SJSA1 (cell line): ENCODE measurements around the gene ITK. TPM values are rescaled to one million over a fixed set of nuclear protein-coding genes. Genes with fewer than 3 reads are reported as not detected.

Experiments
- DNase-seq, 2 experiments: peaks; one replicate each; pipeline ENCODE4 v3.0.0-alpha.2; 2015 to 2020; ENCODE audit warnings: low spot score in 2 of 2, low read depth in 1 of 2
- H3K27ac ChIP-seq: fragments of 250-450 bp; sonication (Bioruptor Pico); 2 replicates; pipeline ENCODE4 v1.5.1; 2020; ENCODE audit warnings: mild to moderate bottlenecking, moderate library complexity
- H3K27me3 ChIP-seq: fragments of 250-450 bp; sonication (Bioruptor Pico); replicated peaks from 2 replicates; pipeline ENCODE4 v1.5.1; 2020; ENCODE audit warnings: mild to moderate bottlenecking, moderate library complexity
- H3K36me3 ChIP-seq: fragments of 250-450 bp; sonication (Bioruptor Pico); 2 replicates; pipeline ENCODE4 v1.5.1; 2020; ENCODE audit warnings: mild to moderate bottlenecking
- H3K4me1 ChIP-seq: fragments of 250-450 bp; sonication (Bioruptor Pico); replicated peaks from 2 replicates; pipeline ENCODE4 v1.6.1; 2021; ENCODE audit warnings: mild to moderate bottlenecking
- H3K4me3 ChIP-seq: fragments of 250-450 bp; sonication (Bioruptor Pico); 2 replicates; pipeline ENCODE4 v1.5.1; 2020; ENCODE audit warnings: mild to moderate bottlenecking
- H3K9me3 ChIP-seq: fragments of 250-450 bp; sonication (Bioruptor Pico); replicated peaks from 2 replicates; pipeline ENCODE4 v1.5.1; 2020; ENCODE audit warnings: mild to moderate bottlenecking
- total RNA-seq: library from RNA; depleted of rRNA; stranded (reverse); fragments of >200 nt; shearing (Covaris generic); gene quantifications from 2 replicates; pipeline ENCODE4 v1.2.3, GENCODE V29; 2014

ITK gene
- total RNA-seq, 1 experiment from 2014 or later, result not detected

DNA sequence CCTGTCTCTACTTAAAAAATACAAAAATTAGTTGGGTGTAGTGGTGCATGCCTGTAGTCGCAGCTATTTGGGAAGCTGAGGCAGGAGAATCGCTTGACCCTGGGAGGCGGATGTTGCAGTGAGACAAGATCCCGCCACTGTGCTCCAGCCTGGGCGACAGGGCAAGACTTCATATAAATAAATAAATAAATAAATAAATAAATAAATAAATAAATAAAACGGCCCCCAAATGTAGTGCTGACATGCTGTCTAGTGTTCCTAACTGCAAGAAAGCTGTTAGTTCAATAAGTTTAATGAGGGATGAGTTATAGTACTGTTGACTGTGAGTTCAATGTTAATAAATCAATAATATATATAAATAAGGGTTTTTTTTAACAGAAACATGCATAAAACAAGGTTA lies 77.8 kb downstream of the ITK start:
- no peaks in the 10 kb centered on the region for H3K9me3 ChIP-seq
- no peaks in the 10 kb centered on the region for H3K36me3 ChIP-seq
- H3K27me3 ChIP-seq, result peaks cover 24% of the 10 kb centered on the region
- DNase-seq, result no peak
- H3K4me3 ChIP-seq, result no peak overlapping the region
- no peak overlapping the region for H3K27ac ChIP-seq
- H3K4me1 ChIP-seq, result no peaks in the 10 kb centered on the region

DNA sequence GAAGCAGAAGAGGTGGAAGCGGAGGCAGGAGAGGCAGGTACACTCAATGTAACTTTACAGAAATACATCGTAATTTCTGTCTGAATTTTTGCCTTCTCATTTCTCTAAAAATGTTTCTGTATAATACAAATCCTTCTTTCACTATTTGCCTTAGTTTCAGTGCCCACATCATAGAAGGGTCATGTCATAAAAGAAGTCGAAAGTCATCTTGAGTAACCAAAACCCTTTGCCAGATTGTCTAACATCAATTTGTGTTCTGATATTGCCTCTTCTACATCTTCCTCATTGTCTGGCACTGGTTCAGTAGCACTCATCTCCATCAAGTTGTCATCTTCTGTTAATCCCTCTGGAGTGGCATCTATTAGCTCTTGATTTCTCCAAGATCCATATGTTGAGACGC lies 79.1 kb downstream of the ITK start:
- H3K27ac ChIP-seq, result no peak overlapping the region
- DNase-seq, result no peak
- peaks cover 34% of the 10 kb centered on the region for H3K27me3 ChIP-seq
- H3K9me3 ChIP-seq, result no peaks in the 10 kb centered on the region
- H3K4me3 ChIP-seq, result no peak overlapping the region
- H3K4me1 ChIP-seq, result no peaks in the 10 kb centered on the region
- no peaks in the 10 kb centered on the region for H3K36me3 ChIP-seq

DNA sequence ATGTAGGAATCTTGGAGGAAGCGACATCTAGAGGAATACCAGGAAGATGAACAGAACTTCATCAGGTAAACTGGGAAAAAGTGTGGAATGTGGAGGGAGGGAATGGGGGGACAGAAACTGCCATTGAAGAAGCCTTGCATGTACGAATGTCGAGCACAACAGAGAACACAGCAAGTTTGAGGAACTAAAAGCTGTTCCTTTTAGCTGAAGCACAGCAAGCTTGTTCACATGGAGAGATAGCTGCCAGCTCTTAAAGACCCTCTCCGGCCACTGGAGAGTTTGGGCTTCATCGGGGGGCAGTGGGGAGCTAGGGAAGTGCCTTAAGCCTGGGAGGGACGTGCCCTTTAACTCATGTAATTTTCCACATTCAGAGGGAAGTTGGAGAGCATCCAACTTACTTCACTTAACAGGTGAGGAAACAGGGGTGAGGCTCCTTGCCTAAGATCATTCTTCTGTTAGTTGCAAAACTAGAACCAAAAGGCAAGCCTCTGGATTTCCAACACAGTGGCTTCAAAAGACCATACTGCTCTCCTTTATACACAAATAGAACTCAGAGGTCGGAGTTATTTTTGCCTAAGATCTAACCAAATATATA lies 83.0 kb downstream of the ITK start:
- Histone ChIP-seq H3K9me3 (no peaks in the 10 kb centered on the region), H3K27me3 (peaks cover 51% of the 10 kb centered on the region), H3K27ac (no peak overlapping the region), H3K36me3 (no peaks in the 10 kb centered on the region), H3K4me1 (peaks cover 11% of the 10 kb centered on the region), H3K4me3 (no peak overlapping the region)
- DNase-seq, result no peak

DNA sequence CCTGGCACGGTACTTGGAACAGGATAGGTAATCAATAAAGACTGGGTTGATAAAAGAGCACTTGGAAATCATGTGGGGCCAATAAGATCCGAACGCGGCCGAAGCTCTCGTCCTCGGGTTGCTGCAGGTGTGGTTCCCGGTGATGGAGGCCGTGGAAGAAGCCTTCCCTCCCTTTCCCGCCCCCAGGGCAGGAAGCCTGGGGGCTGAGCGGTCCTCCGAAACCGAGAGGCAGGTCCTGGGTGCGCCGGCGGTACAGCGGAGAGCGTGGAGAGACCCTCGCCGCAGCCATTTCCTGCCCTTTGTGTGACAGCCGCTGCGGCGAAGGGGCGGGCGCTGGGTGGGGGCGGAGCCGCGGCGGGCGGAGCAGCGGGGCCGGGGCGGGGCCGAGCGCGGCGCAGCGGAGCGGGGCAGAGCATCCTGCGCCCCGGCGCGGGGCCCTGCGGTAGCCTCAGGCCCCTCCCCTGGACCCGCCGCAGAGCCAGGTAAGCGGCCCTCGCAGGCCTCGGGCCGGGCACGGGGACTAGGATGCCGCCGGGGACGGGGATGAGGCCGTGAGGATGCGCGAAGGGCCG lies 85.2 kb downstream of the ITK start, which contains the start of gene CYFIP2:
Gene CYFIP2, plus strand, starts transcription at position 410 of the 572 bp plus-strand sequence. CDS start 19,239 bp downstream, outside the sequence.
- H3K4me3 ChIP-seq, result peak within 1 kb of the TSS; percentile 46
- peak; percentile 32 to 60 for DNase-seq

DNA sequence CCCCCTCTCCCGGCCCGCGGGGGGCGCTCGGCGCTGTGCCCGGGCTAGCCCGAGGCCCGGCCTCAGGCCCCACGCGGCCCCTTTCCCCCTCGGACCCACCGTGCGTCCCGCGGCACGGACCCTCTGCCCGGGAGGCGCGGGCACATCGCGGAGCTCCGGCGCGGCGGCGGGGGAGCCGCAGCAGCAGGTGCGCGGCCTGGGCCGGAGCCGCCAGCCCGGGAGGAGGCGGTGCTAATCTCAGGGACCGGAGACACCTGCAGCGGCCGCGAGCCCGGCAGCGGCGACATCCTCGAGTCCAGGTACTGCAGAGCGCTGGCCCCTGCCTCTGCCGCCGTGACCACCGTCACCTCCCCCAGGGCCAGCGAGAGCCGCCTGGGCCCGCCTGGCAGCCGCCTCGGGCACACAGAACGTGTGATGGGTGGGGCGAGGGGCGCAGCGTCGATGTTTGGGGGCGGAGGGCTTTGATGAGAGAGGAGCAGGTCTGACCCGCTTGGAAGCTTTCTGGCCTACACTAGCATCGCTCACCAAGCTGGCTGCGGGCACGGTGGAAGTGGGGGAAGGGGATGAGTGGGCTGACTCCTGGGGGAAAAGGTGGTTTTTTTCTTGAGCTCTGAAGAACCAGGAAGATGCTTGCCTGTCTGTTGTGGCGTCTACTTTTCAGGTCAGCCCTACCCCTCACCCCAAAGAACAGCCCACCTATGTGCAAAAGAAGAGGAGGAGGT lies 85.8 kb downstream of the ITK start:
- Histone ChIP-seq H3K27me3 (peaks cover 39% of the 10 kb centered on the region), H3K4me3 (peak overlapping the region; percentile 46), H3K27ac (no peak overlapping the region), H3K4me1 (peaks cover 11% of the 10 kb centered on the region), H3K9me3 (no peaks in the 10 kb centered on the region), H3K36me3 (no peaks in the 10 kb centered on the region)
- DNase-seq, result no peak

More for the DNA sequence above, 85.2 kb downstream of the ITK start, which contains the start of gene CYFIP2:
- H3K27me3 ChIP-seq, result peaks cover 39% of the 10 kb centered on the region
- peaks cover 11% of the 10 kb centered on the region for H3K4me1 ChIP-seq
- no peaks in the 10 kb centered on the region for H3K36me3 ChIP-seq
- no peak within 1 kb of the TSS for H3K27ac ChIP-seq
- H3K9me3 ChIP-seq, result no peaks in the 10 kb centered on the region

- H3K9me3 ChIP-seq, result no peaks in the 10 kb centered on the region
- H3K36me3 ChIP-seq, result no peaks in the 10 kb centered on the region
- H3K4me1 ChIP-seq, result peaks cover 11% of the 10 kb centered on the region
- peaks cover 39% of the 10 kb centered on the region for H3K27me3 ChIP-seq
- H3K27ac ChIP-seq, result no peak overlapping the region
- H3K4me3 ChIP-seq, result no peak overlapping the region
- DNase-seq, result no peak
These were observed 86.4 kb downstream of the ITK start for GRCh38 chr5:157267025-157267424.

- Histone ChIP-seq H3K27me3 (peaks cover 39% of the 10 kb centered on the region), H3K9me3 (no peaks in the 10 kb centered on the region), H3K4me3 (no peak overlapping the region), H3K4me1 (peaks cover 11% of the 10 kb centered on the region), H3K27ac (no peak overlapping the region), H3K36me3 (no peaks in the 10 kb centered on the region)
- DNase-seq, result no peak
These were observed 87.3 kb downstream of the ITK start for GRCh38 chr5:157267761-157268480.

GRCh38 chr5:157269165-157269671 lies 88.6 kb downstream of the ITK start:
- H3K4me1 ChIP-seq, result peaks cover 11% of the 10 kb centered on the region
- H3K27me3 ChIP-seq, result peaks cover 28% of the 10 kb centered on the region
- no peak for DNase-seq
- H3K27ac ChIP-seq, result no peak overlapping the region
- no peaks in the 10 kb centered on the region for H3K36me3 ChIP-seq
- H3K9me3 ChIP-seq, result no peaks in the 10 kb centered on the region
- no peak overlapping the region for H3K4me3 ChIP-seq

GRCh38 chr5:157269761-157270272 lies 89.2 kb downstream of the ITK start:
- Histone ChIP-seq H3K27ac (no peak overlapping the region), H3K4me1 (peaks cover 11% of the 10 kb centered on the region), H3K9me3 (0 out of 2 replicates have a peak, but pooled peaks cover 3% of the 10 kb centered on the region), H3K36me3 (no peaks in the 10 kb centered on the region), H3K4me3 (no peak overlapping the region), H3K27me3 (peaks cover 25% of the 10 kb centered on the region)
- no peak for DNase-seq

GRCh38 chr5:157270771-157271170 lies 90.1 kb downstream of the ITK start:
- Histone ChIP-seq H3K4me3 (no peak overlapping the region), H3K9me3 (0 out of 2 replicates have a peak, but pooled peaks cover 3% of the 10 kb centered on the region), H3K36me3 (no peaks in the 10 kb centered on the region), H3K27ac (no peak overlapping the region), H3K27me3 (peaks cover 19% of the 10 kb centered on the region), H3K4me1 (peaks cover 7% of the 10 kb centered on the region)
- DNase-seq, result no peak

DNA sequence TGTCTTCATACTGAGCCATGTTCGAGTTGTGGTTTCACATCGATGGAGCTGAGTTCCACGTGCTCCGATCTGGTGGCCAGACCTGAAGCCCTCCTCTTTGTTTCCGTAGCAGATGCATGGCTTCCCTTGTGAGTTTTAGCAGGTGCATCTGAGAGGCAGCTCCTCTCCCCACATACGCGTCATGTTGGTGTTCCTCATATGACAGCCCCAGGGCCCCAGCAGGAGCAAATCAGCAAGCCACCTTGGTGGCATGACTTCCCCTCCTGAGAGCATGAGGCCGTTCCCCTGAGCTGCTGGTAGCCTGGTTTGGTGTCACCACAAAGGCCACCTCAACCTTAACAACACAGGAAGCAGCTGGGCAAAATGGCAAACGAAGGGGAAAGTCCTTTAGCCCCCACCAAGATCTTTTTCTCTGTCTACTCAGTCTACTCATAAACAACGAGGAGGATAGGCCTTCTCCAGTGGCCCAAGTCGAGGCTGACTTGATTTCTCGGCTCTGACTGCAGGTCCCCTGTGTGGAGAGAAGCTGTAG lies 91.2 kb downstream of the ITK start:
- H3K27me3 ChIP-seq, result peaks cover 11% of the 10 kb centered on the region
- no peaks in the 10 kb centered on the region for H3K4me1 ChIP-seq
- no peak overlapping the region for H3K27ac ChIP-seq
- H3K9me3 ChIP-seq, result 0 out of 2 replicates have a peak, but pooled peaks cover 3% of the 10 kb centered on the region
- no peak for DNase-seq
- H3K4me3 ChIP-seq, result no peak overlapping the region
- H3K36me3 ChIP-seq, result no peaks in the 10 kb centered on the region

DNA sequence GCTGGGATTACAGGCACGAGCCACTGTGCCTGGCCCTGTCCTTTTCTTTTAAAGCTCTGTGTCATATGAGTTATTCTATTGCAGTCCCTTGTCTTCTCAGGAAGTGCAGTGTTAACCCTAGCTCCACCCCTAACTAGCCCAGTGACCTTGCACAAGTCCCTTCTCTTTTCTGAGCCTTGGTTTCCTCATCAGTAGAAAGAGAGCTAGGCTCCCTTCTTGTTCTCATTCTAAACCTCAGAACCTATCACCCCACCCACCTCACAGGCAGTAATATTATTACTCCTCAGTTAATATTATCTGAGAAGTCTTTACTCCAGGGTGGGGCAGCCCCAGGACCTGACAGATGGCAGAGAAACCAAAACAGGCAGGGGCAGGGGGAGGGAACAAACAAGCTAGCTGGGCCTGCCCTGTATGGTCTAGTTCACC lies 92.5 kb downstream of the ITK start:
- Histone ChIP-seq H3K27me3 (peaks cover 4% of the 10 kb centered on the region; the same call in 1 of the 2 replicates), H3K9me3 (0 out of 2 replicates have a peak, but pooled peaks cover 3% of the 10 kb centered on the region), H3K4me3 (no peak overlapping the region), H3K4me1 (no peaks in the 10 kb centered on the region), H3K36me3 (no peaks in the 10 kb centered on the region), H3K27ac (no peak overlapping the region)
- no peak for DNase-seq

GRCh38 chr5:157275403-157275802 lies 94.8 kb downstream of the ITK start:
- Histone ChIP-seq H3K27me3 (no peaks in the 10 kb centered on the region), H3K27ac (no peak overlapping the region), H3K4me1 (no peaks in the 10 kb centered on the region), H3K9me3 (0 out of 2 replicates have a peak, but pooled peaks cover 3% of the 10 kb centered on the region), H3K36me3 (no peaks in the 10 kb centered on the region), H3K4me3 (no peak overlapping the region)
- DNase-seq, result no peak
